AG10803 (cell line): ENCODE results near the gene SLCO2B1.

Experiments used
- DNase-seq: peaks from one replicate; pipeline ENCODE4 v3.0.0; 2010; ENCODE audit warnings: low read depth
- H3K4me3 ChIP-seq: 2 replicates; pipeline ENCODE4 v1.5.1; 2011; ENCODE audit warnings: mild to moderate bottlenecking, low read length, control low read depth
- TF ChIP-seq, protein P1 (sequence below): conservative IDR thresholded peaks from 2 replicates; pipeline ENCODE4 v1.5.1; 2011; ENCODE audit warnings: mild to moderate bottlenecking, low read length, control low read depth, inconsistent platforms

Gene SLCO2B1

GRCh38 chr11:75194147-75194546, 43.2 kb downstream of the SLCO2B1 start:
- TF ChIP-seq, protein P1, sequence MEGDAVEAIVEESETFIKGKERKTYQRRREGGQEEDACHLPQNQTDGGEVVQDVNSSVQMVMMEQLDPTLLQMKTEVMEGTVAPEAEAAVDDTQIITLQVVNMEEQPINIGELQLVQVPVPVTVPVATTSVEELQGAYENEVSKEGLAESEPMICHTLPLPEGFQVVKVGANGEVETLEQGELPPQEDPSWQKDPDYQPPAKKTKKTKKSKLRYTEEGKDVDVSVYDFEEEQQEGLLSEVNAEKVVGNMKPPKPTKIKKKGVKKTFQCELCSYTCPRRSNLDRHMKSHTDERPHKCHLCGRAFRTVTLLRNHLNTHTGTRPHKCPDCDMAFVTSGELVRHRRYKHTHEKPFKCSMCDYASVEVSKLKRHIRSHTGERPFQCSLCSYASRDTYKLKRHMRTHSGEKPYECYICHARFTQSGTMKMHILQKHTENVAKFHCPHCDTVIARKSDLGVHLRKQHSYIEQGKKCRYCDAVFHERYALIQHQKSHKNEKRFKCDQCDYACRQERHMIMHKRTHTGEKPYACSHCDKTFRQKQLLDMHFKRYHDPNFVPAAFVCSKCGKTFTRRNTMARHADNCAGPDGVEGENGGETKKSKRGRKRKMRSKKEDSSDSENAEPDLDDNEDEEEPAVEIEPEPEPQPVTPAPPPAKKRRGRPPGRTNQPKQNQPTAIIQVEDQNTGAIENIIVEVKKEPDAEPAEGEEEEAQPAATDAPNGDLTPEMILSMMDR: no peak
- H3K4me3 ChIP-seq: no peak overlapping the region
- no peak for DNase-seq

DNA sequence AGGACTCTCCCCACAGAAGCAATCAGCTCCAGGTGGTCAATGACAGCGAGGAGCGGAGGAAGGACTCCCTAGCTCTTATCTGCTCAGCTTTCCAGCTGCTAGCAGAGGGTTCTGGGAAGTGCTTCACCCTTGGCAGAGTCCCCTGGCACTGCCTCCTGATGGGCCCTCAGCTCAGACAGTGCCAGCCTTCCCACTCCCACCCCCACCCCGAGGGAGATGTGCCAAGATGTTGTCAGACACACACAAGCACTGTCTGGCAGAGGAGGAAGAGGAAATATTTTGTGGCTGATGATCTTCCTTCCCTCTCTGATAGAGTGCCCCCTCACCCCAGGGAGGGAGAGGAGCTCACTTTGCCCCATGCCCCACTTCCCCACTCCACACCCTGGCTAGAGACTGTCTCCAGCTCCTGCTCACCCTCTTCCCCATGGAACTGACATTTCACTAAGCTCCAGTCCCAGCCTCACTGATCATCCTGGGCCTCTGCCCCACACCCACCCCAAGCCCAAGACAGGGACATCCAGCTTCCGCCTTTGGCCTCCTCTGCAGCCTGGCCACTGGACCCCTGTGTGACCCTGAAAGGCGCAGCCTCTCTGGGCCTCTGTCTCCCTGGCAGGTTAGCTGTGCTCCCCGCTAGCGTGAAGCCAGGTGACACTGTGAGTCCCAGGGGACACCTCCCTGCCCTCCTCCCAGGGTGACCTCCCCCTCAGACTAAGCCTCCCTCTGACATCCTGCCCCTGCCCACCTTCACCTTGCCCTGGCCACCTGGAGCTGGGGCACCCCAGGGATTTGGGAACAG, 44.5 kb downstream of the SLCO2B1 start:
- DNase-seq: no peak
- no peak overlapping the region for H3K4me3 ChIP-seq

GRCh38 chr11:75196426-75196825, 45.5 kb downstream of the SLCO2B1 start:
- DNase-seq: no peak
- TF ChIP-seq, protein P1: no peak

More for the DNA sequence above, 44.5 kb downstream of the SLCO2B1 start:
- TF ChIP-seq, protein P1: no peak

GRCh38 chr11:75197512-75198277, 46.8 kb downstream of the SLCO2B1 start:
- no peak overlapping the region for H3K4me3 ChIP-seq
- no peak for DNase-seq
- TF ChIP-seq, protein P1: no peak

More at GRCh38 chr11:75196426-75196825, 45.5 kb downstream of the SLCO2B1 start:
- H3K4me3 ChIP-seq: no peak overlapping the region

- no peak overlapping the region for H3K4me3 ChIP-seq
- TF ChIP-seq, protein P1: no peak
- DNase-seq: no peak
Observed at GRCh38 chr11:75198278-75198973, 47.5 kb downstream of the SLCO2B1 start.

- H3K4me3 ChIP-seq: no peak overlapping the region
- no peak for DNase-seq
- TF ChIP-seq, protein P1: no peak
Observed at GRCh38 chr11:75199412-75199955, 48.6 kb downstream of the SLCO2B1 start.
